Measurements from ENCODE around the gene BAG2. TPM values are rescaled to one million over a fixed set of nuclear protein-coding genes. Genes with fewer than 3 reads are reported as not detected.

Gene BAG2
- total RNA-seq, 2 donors from 2014 or later: 15.7 to 19.6 TPM

DNA sequence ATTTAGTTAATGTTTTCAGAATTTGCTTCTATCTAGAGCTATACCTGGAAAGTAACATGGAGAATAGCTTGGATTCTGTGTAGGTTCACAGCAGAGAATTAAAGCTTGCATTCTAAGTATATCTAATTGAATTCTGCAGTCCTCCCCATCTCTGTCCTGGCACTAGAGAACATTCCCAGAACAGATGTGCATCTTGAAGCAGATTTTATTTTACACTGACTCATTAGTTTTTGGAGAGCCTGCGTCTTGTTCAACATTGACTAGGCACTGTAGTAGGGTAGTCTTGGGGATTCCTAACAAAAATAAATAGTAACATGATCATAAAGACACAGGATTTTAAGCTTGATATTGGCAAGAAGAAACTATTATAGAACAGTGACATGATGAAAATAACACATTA, 36.2 kb upstream of the BAG2 start:
- Histone ChIP-seq H3K27me3 (replicated peaks; ENCODE audit: insufficient read depth) (no peaks in the 10 kb centered on the region), H3K4me3 (no peak overlapping the region), H3K36me3 (peaks cover 13% of the 10 kb centered on the region), H3K4me1 (ENCODE audit: control insufficient read depth in 1 of 2, low read depth in 2 of 2) (peaks cover 5% of the 10 kb centered on the region in 2 donors), H3K9me3 (no peaks in the 10 kb centered on the region), H3K27ac (no peak overlapping the region)
- TF ChIP-seq, protein P1, sequence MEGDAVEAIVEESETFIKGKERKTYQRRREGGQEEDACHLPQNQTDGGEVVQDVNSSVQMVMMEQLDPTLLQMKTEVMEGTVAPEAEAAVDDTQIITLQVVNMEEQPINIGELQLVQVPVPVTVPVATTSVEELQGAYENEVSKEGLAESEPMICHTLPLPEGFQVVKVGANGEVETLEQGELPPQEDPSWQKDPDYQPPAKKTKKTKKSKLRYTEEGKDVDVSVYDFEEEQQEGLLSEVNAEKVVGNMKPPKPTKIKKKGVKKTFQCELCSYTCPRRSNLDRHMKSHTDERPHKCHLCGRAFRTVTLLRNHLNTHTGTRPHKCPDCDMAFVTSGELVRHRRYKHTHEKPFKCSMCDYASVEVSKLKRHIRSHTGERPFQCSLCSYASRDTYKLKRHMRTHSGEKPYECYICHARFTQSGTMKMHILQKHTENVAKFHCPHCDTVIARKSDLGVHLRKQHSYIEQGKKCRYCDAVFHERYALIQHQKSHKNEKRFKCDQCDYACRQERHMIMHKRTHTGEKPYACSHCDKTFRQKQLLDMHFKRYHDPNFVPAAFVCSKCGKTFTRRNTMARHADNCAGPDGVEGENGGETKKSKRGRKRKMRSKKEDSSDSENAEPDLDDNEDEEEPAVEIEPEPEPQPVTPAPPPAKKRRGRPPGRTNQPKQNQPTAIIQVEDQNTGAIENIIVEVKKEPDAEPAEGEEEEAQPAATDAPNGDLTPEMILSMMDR (IDR thresholded peaks at IDR 0.05): no peak
- ATAC-seq (ENCODE audit: insufficient number of reproducible peaks, low FRiP score, low read depth) (no peak), DNase-seq (ENCODE audit: low spot score) (no peak)

DNA sequence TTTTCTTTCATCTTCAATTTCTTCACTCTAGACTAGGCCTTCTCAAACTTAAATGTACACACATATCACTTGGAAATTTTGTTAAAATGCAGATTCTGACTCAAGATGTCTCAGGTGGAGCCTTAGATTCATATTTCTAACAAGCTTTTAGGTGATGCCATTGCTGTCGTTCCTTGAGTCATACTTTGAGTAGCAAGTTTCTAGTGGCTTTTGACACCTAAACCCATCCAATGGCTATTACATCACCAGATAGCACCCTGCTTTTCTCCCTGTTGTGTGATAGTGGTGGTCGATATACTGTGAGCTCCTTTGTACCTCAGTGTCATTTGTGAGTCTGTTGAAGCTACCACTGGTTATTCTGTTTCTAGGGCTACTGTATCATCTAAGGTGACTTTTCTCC, 34.8 kb upstream of the BAG2 start:
- Histone ChIP-seq H3K36me3 (peaks cover 16% of the 10 kb centered on the region), H3K4me3 (no peak overlapping the region), H3K27me3 (replicated peaks; ENCODE audit: insufficient read depth) (no peaks in the 10 kb centered on the region), H3K4me1 (ENCODE audit: control insufficient read depth in 1 of 2, low read depth in 2 of 2) (no peaks in the 10 kb centered on the region), H3K9me3 (no peaks in the 10 kb centered on the region), H3K27ac (no peak overlapping the region)
- no peak for DNase-seq (ENCODE audit: low spot score)
- no peak for ATAC-seq (ENCODE audit: insufficient number of reproducible peaks, low FRiP score, low read depth)
- TF ChIP-seq, protein P1 (IDR thresholded peaks at IDR 0.05): no peak

DNA sequence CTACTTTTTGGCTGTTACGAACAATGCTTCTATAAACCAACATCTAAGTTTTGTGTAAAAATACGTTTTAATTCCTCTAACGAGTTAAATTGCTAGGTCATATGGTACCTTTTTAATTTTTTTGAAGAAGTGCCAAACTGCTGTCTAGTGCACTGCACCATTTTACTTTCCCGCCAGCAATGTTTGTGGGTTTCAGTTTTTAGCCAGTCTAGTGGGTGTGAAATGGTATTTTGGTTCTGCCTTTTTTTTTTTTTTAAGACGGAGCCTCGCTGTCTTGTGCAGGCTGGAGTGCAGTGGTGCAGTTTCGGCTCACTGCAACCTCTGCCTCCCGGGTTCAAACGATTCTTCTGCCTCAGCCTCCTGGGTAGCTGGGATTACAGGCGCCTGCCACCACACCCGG, 34.1 kb upstream of the BAG2 start:
- Histone ChIP-seq H3K27ac (no peak overlapping the region), H3K4me3 (no peak overlapping the region), H3K4me1 (ENCODE audit: control insufficient read depth in 1 of 2, low read depth in 2 of 2) (no peaks in the 10 kb centered on the region), H3K27me3 (replicated peaks; ENCODE audit: insufficient read depth) (no peaks in the 10 kb centered on the region), H3K9me3 (no peaks in the 10 kb centered on the region), H3K36me3 (peaks cover 16% of the 10 kb centered on the region)
- TF ChIP-seq, protein P1 (IDR thresholded peaks at IDR 0.05): no peak
- DNase-seq (ENCODE audit: low spot score) (no peak), ATAC-seq (ENCODE audit: insufficient number of reproducible peaks, low FRiP score, low read depth) (no peak)

DNA sequence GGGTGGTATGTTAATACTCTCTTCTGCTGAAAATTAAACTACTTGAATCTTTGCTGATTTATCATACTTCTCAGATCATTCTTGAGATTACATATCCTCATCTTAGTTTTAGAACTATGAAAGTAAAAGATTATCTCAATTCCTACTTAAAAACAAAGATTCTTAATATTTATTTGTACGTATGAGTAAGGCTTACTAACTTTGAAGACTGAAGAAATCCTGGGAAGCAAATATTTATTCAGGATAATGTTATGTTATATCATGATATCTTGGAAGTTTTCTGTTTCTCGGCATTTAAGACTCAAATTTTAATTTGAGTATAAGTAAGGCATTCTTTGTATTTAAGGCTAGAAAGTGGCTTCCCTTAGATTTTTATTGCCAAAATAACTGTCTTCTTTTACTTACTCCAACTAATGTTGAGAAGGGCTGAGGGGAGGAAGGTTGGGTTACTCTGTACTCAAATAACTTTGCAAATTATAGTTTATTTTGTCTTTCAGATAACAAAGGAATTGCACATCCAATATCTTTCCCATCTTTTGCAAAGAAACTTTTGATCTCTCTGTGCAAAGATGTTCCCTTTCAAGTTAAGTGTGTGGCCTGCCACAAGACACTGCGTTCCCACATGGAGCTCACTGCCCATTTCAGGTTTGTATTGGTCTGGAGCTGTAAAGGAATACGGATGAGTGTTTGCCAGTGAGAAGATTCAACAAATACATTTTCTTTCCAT, 30.5 kb upstream of the BAG2 start:
- Histone ChIP-seq H3K4me1 (ENCODE audit: control insufficient read depth in 1 of 2, low read depth in 2 of 2) (no peaks in the 10 kb centered on the region), H3K27me3 (replicated peaks; ENCODE audit: insufficient read depth) (no peaks in the 10 kb centered on the region), H3K27ac (no peak overlapping the region), H3K4me3 (no peak overlapping the region), H3K36me3 (peaks cover 3% of the 10 kb centered on the region), H3K9me3 (no peaks in the 10 kb centered on the region)
- TF ChIP-seq, protein P1 (IDR thresholded peaks at IDR 0.05): no peak
- no peak for ATAC-seq (ENCODE audit: insufficient number of reproducible peaks, low FRiP score, low read depth)
- DNase-seq (ENCODE audit: low spot score): no peak

DNA sequence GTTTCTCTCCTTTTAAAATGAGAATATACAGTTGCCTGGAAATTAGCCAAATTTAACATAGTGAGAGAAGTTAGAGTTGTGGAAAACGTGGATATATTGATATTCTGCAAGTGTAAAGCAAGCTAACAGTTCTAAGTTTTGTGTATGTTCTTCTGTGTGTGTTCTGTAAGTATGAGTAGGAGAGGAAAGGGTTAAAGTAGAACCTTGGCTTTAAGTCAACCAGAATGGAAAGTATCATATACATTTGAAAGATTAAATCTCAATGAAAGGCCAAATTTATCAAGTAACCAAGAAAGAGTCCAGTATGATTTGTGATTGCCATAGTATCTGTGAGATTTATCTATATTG, 30.0 kb upstream of the BAG2 start:
- H3K4me3 ChIP-seq: no peak overlapping the region
- H3K9me3 ChIP-seq: no peaks in the 10 kb centered on the region
- no peaks in the 10 kb centered on the region for H3K4me1 ChIP-seq (ENCODE audit: control insufficient read depth in 1 of 2, low read depth in 2 of 2)
- DNase-seq (ENCODE audit: low spot score) (no peak), ATAC-seq (ENCODE audit: insufficient number of reproducible peaks, low FRiP score, low read depth) (no peak)
- H3K27ac ChIP-seq: no peak overlapping the region
- no peaks in the 10 kb centered on the region for H3K27me3 ChIP-seq (replicated peaks; ENCODE audit: insufficient read depth)
- TF ChIP-seq, protein P1 (IDR thresholded peaks at IDR 0.05): no peak
- peaks cover 3% of the 10 kb centered on the region for H3K36me3 ChIP-seq
